GM18519 (cell line): ENCODE measurements around the gene OR7G2.
"Not testable (repeated sequence)": the region's sequence is repeated elsewhere in the genome, so short reads cannot be mapped to it uniquely, and the experiment has no call there.

ENCODE experiments used
- ATAC-seq: cut with Tn5 transposase; IDR thresholded peaks from one replicate; pipeline ENCODE4 v1.9.1; 2021; ENCODE audit warnings: mild to moderate bottlenecking, moderate library complexity; ENCODE audit not compliant: unreplicated experiment, low FRiP score

The OR7G2 gene

DNA sequence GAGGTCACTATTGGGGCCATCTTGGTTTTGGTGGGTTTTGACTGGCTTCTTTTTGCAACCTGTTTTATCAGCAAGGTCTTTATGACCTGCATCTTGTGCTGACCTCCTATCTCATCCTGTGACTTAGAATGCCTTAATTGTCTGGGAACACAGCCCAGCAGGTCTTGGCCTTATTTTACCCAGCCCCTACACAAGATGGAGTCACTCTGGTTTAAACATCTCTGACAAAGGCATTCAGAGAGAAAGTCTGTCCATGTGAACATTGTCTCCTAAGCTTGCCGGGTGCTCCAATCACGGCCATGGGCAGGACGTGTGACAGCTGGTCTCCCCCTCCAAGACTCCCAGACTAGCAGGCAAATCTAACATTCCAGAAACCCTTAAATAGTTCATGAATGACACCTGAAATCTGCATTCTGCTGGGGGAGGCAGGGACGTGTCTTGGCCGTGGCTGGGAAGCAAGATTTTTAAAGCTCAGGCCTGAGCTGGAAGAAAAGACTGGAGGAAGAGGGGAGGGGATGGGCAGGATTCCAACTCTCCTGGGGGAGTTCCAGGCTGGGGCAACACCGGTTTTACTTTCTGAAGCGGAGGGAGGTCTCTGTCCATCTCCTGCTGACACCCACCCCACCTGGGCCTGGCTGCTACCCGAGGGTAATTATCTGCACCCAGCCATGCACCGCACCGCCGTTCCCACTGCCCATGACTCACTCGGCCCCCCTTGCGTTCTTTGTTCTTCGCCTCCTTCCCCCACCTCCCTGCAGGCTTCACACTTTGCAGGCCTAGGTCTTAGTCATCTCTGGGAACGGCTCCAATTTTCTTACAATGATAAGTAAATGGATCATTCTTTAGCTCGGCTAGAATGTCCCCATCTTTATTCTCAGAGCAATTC, 32.0 kb downstream of the OR7G2 start:
- no peak for ATAC-seq

DNA sequence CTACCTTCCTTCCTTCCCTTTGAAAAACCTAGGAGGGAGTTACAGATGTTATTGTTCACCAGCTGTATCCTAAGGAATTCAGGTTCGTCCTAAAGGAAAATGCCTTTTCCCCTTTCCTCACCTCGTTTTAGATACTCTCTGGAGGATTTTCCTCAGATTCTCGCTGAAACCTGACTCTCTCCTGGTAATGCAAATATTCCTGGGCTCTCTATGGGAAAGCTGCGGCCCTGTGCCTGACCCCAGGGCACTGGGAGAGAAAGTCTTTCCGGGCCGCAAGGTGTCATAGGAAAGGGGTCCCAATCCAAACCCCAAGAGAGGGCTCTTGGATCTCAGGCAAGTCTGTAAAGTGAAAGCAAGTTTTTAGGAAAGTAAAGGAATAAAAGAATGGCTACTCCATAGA, 33.5 kb downstream of the OR7G2 start:
- ATAC-seq, result no peak

GRCh38 chr19:9071720-9072119, 35.6 kb downstream of the OR7G2 start:
- not testable (repeated sequence) for ATAC-seq

DNA sequence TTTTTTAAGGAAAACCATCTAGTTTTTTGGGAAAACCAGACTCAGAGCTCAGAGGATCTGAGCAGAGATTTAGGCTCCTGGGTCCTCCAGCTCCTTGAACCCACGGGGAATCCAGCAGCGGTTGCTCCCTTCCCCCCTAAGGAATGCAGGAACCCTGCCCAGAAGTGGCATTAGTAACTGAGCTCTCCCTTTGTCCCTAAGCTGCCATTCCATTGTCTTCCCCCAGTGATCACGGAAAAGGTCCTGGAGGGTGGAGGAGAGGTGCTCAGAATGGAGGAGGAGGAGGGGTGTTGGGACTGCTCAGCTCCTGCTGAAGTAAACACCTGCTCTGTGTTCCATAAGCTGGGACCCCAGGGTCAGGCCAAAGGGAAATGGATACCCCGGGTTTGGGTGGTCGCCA, 37.2 kb downstream of the OR7G2 start:
- no peak for ATAC-seq

DNA sequence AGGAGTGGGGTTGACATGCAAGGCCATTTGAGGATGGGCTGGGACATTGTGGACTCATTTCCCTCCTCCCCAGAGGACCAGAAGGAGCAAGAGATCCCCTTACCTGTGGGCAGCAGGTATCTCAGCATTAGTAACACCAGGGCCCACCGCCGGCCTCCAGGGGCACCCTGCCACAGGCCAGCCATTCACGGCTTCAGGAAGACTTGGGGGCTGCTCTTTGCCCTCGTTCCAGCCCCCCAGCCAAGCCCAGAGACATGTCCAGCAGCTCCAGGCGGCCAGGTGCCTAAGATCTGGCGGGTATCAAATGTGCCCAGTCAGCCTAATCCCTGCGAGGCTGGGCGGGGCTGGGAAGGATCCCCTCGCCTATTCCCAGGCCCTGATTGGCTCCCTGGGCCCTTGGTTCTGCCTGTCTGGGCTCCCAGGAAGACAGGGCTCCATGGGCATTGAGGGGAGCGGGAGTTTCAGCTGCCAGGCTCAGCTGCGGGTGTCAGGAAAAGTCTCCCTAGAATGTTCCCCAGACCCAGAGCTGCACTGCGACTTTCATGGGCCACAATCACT, 41.7 kb downstream of the OR7G2 start:
- no peak for ATAC-seq

GRCh38 chr19:9061879-9062278, 45.4 kb downstream of the OR7G2 start:
- no peak for ATAC-seq

- ATAC-seq, result no peak
Observed at GRCh38 chr19:9060564-9061340, 46.5 kb downstream of the OR7G2 start.

DNA sequence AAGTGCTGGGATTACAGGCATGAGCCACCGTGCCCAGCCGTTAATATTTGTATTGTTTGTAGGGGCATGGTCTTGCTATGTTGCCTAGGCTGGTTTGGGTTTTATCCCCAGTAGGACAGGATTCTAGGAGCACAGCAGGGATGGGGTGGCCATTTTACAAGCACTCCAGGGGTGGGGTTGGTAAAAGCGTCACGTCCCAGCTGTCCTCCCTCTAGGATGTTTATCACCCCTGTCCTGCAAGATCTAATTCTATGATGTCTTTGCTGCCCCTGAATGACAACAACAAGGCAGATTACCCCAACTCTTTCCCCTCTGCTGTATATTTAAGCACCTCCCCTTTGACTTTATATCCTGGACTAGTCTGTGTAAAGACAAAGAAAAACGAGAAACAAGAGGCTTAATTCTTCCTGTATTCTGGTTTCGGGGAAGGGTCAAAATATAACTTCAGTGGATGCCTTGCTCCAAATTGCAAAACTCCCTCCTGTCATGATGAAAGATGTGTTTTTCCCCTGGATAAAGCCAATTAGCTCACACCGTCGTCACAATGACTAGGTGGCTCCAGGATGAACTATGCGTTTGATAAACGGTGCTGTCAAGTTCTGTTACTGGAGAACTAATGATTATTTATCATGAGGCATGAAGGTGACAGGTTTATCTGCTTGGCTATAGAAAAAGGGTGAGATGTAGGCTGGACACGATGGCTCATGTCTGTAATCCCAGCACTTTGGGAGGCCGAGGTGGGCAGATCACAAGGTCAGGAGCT, 48.2 kb downstream of the OR7G2 start:
- no peak for ATAC-seq

GRCh38 chr19:9057505-9058258, 49.6 kb downstream of the OR7G2 start:
- ATAC-seq, result no peak

DNA sequence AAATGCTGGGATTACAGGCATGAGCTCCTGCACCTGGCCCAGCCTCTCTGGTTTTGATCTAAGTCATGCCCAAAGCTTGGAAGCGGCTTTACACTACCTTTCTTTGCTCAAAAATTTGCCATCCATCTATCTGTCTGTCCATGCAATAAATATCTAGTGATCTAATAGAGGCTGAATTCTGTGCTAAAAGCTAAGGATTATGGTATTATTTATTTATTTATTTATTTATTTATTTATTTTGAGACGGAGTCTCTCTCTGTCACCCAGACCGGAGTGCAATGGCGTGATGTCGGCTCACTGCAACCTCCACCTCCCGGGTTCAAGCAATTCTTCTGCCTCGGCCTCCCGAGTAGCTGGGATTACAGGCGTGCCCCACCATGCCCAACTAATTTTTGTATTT, 51.1 kb downstream of the OR7G2 start:
- ATAC-seq, result not testable (repeated sequence)

DNA sequence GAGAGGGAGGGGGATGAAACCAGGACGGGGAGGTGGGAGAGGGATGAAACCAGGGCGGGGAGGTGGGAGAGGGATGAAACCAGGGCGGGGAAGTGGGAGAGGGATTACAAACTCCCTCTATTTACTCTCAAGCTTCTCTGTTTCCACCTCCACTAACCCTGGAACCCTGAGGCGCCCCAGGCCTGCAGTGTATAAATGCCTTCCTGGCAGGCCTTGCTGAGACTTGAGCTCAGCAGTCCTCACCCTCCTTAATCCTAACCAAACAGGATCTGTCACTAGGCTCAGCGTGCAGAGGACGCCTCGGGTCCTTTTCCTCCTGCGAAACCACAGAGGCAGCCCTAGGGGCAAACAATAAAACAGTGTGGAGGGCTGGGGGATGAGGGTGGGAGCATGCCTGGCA, 52.5 kb downstream of the OR7G2 start:
- no peak for ATAC-seq

DNA sequence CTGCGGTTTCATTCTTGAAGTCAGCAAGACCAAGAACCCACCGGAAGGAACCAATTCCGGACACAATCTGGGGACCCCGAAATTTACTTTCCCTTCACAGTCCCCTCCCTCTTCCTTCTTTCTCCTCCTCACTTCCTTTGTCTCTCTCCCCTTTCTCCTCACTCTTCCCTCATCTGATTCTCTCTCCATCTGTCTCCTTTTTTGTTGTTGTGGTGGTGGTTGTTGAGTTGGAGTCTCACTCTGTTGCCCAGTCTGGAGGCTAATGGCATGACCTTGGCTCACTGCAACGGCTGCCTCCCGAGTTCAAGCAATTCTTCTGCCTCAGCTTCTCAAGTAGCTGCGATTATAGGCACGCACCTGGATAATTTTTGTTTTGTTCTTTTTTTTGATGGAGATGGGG, 53.1 kb downstream of the OR7G2 start:
- no peak for ATAC-seq

GRCh38 chr19:9053674-9054073, 53.6 kb downstream of the OR7G2 start:
- ATAC-seq, result not testable (repeated sequence)

GRCh38 chr19:9052894-9053293, 54.4 kb downstream of the OR7G2 start:
- ATAC-seq, result no peak
